Heart left ventricle (tissue), 16 donors: ENCODE measurements around the gene CD81. TPM values are rescaled to one million over a fixed set of nuclear protein-coding genes. Genes with fewer than 3 reads are reported as not detected.

ENCODE experiments used
- ATAC-seq, 4 donors: fragments of 200-7000 bp; cut with Tn5 transposase; one replicate each; pipeline ENCODE4 v1.9.1; 2020 to 2022; ENCODE audit warnings: moderate library complexity in 4 of 4, mild to moderate bottlenecking in 3 of 4, moderate number of reproducible peaks in 1 of 4
- DNase-seq, 5 donors: peaks; one replicate each; pipeline ENCODE4 v3.0.0-alpha.2; 2020
- H3K27ac ChIP-seq, 12 donors: fragments of 200-600 bp; sonication (generic) in 4 of 12; one replicate each; pipeline versions ENCODE4 v1.5.0 to v1.8.0; 2016 to 2022; ENCODE audit warnings: mild to moderate bottlenecking in 2 of 12
- H3K27me3 ChIP-seq, 9 donors: fragments of 200-600 bp; sonication (generic) in 2 of 9; one replicate each; pipeline versions ENCODE4 v1.5.1 to v1.8.0; 2016 to 2022; ENCODE audit warnings: mild to moderate bottlenecking in 3 of 9
- H3K36me3 ChIP-seq, 9 donors: fragments of 200-600 bp; sonication (generic) in 2 of 9; one replicate each; pipeline versions ENCODE4 v1.5.0 to v1.8.0; 2018 to 2022; ENCODE audit warnings: mild to moderate bottlenecking in 2 of 9
- H3K4me1 ChIP-seq, 12 donors: fragments of 200-600 bp; sonication (generic) in 4 of 12; one replicate each; pipeline versions ENCODE4 v1.5.0 to v1.8.0; 2016 to 2022; ENCODE audit warnings: mild to moderate bottlenecking in 3 of 12
- H3K4me3 ChIP-seq, 12 donors: fragments of 200-600 bp; sonication (generic) in 4 of 12; one replicate each; pipeline versions ENCODE4 v1.5.0 to v1.8.0; 2017 to 2022; ENCODE audit warnings: mild to moderate bottlenecking in 9 of 12, moderate library complexity in 4 of 12
- H3K9me3 ChIP-seq, 12 donors: fragments of 200-600 bp; sonication (generic) in 4 of 12; one replicate each; pipeline versions ENCODE4 v1.5.0 to v1.8.0; 2016 to 2022; ENCODE audit warnings: mild to moderate bottlenecking in 1 of 12
- POLR2A ChIP-seq, 2 donors: fragments of 450-650 bp; IDR thresholded peaks; one replicate each; pipeline ENCODE4 v1.6.1; 2017; ENCODE audit warnings: antibody characterized with exemption in 2 of 2, mild to moderate bottlenecking in 2 of 2, moderate library complexity in 2 of 2
- WGBS, 4 donors: extraction: QIAGEN DNeasy Blood & Tissue Kit in 2 of 4; methylation state at CpG; one replicate each; pipeline versions ENCODE4 v1.1.5 to v1.1.7; 2013 to 2018; 5-methylcytosine and 5-hydroxymethylcytosine counted together
- intact Hi-C, 10 donors: fragments of 100-400 bp; cut with DNase I; formaldehyde crosslinking; loops; one replicate each; pipeline versions ENCODE4 v1.11.1 to v1.14.2; 2022
- polyA plus RNA-seq, 2 donors: library from polyadenylated mRNA; stranded (reverse); fragments of 200-250 nt; gene quantifications; one replicate each; pipeline ENCODE4 v1.2.3, GENCODE V29; 2013
- total RNA-seq, 9 donors: library from RNA; depleted of rRNA in 2 of 9; stranded (reverse); fragments of >200 nt in 2 of 9; fragmentation: NEBNext Ultra II Directional in 3 of 9; extraction: Animal tissue kit (Norgen Biotek cat#: 25700) in 3 of 9; gene quantifications; one replicate each; pipeline versions ENCODE4 v1.1.0 to v1.2.4, GENCODE V29; 2016 to 2023
- TF ChIP-seq, protein P1 (sequence below), 12 donors: fragments of 200-600 bp; sonication (generic) in 4 of 12; IDR thresholded peaks; one replicate each; pipeline versions ENCODE4 v1.5.0 to v1.8.0; 2018 to 2022; ENCODE audit warnings: antibody characterized with exemption in 12 of 12, mild to moderate bottlenecking in 5 of 12
- donor health status: ischemic (EF 13 %, LVEDD 7.1; RV severe dilation, severe dysfunction).
- donor health status: healthy with polysubstance abuse.
- donor health status: DM: no; HTN: yes; CAD: no.
- donor health status: DM: no; HTN: no; CAD: no.
- donor health status: ischemic (EF 25% LVEDD 6.9; RV normal size, moderate dysfunction).
- donor health status: ischemic (EF 25% LVEDD 5.7; RV mildly dilated, moderate dysfunction).
- donor health status: healthy.
- donor health status: DM: yes; HTN: yes; CAD: no.
- donor health status: ischemic (EF 35%, LVEDD 5.7; RV mildly dilated, moderate dysfunction).
- donor health status: nonischemic (EF 11% LVEDD 7.7; RV severe dilation, severe dysfunction).
- donor health status: DM: yes; HTN: yes; CAD: no.
- donor health status: PGD.
- donor health status: ischemic (EF 29% LVEDD 5.4; RV normal size, mild dysfunction).
- donor health status: nonischemic (EF 23%, LVEDD 6.1; RV moderate dilation, normal function).

The CD81 gene
- total and polyA plus RNA-seq, 11 donors: 277 to 994 (median 518) TPM

- Histone ChIP-seq H3K36me3 (peaks cover 0 to 25% (median 19%) of the 10 kb centered on the region in 9 donors), H3K9me3 (no peaks in the 10 kb centered on the region), H3K4me1 (peaks cover 0 to 4% (median 2%) of the 10 kb centered on the region in 12 donors), H3K4me3 (no peak overlapping the region), H3K27ac (no peak overlapping the region), H3K27me3 (no peaks in the 10 kb centered on the region)
- DNase-seq: no peak
- TF ChIP-seq POLR2A (IDR thresholded peaks at IDR 0.05): no peak
- TF ChIP-seq, protein P1, sequence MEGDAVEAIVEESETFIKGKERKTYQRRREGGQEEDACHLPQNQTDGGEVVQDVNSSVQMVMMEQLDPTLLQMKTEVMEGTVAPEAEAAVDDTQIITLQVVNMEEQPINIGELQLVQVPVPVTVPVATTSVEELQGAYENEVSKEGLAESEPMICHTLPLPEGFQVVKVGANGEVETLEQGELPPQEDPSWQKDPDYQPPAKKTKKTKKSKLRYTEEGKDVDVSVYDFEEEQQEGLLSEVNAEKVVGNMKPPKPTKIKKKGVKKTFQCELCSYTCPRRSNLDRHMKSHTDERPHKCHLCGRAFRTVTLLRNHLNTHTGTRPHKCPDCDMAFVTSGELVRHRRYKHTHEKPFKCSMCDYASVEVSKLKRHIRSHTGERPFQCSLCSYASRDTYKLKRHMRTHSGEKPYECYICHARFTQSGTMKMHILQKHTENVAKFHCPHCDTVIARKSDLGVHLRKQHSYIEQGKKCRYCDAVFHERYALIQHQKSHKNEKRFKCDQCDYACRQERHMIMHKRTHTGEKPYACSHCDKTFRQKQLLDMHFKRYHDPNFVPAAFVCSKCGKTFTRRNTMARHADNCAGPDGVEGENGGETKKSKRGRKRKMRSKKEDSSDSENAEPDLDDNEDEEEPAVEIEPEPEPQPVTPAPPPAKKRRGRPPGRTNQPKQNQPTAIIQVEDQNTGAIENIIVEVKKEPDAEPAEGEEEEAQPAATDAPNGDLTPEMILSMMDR (IDR thresholded peaks at IDR 0.05): no peak
- 85 to 91% (median 88%) methylated on average over 13 to 24 of the region's 24 CpGs for WGBS, 4 donors
- intact Hi-C loops: no loop called here
- ATAC-seq: no peak
These were observed 29.8 kb downstream of the CD81 start for GRCh38 chr11:2406878-2407410.

- TF ChIP-seq POLR2A (IDR thresholded peaks at IDR 0.05): no peak
- H3K9me3 ChIP-seq: no peaks in the 10 kb centered on the region
- no peaks in the 10 kb centered on the region for H3K27me3 ChIP-seq
- H3K36me3 ChIP-seq: peaks cover 0 to 8% (median 3%) of the 10 kb centered on the region in 9 donors
- WGBS, 4 donors: 85 to 91% (median 87%) methylated on average over 5 to 11 of the region's 11 CpGs
- no peaks in the 10 kb centered on the region for H3K4me1 ChIP-seq
- no peak overlapping the region for H3K4me3 ChIP-seq
- DNase-seq (no peak), ATAC-seq (no peak)
- intact Hi-C loops: no loop called here
- no peak overlapping the region for H3K27ac ChIP-seq
These were observed 31.6 kb downstream of the CD81 start for GRCh38 chr11:2408671-2409070.

DNA sequence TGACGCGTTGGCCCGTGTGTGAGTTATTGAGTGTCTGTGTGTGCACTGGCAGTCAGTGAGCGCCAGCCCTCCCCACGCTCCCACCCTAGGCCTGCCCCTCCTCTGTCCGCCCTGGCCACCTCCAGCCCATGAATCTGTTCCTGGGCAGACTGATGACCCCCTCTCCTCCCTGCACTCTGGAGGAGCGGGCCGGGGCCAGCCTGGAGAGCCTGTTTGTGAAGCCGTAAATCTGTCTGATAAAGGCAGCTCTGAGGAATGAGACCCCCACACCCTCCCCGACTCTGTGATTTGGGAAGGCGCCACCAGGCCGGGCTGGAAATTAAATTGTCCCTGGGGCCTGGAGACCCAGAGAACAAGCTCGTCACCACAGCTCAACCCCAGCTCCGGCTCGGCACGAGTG lies 32.0 kb downstream of the CD81 start:
- H3K36me3 ChIP-seq: peaks cover 0 to 4% (median 0%) of the 10 kb centered on the region in 9 donors
- intact Hi-C loops: no loop called here
- H3K27me3 ChIP-seq: no peaks in the 10 kb centered on the region
- DNase-seq: no peak
- no peak overlapping the region for H3K27ac ChIP-seq
- no peak overlapping the region for H3K4me3 ChIP-seq
- H3K4me1 ChIP-seq: no peaks in the 10 kb centered on the region
- WGBS, 4 donors: 73 to 76% (median 75%) methylated on average over 11 to 16 of the region's 16 CpGs
- no peaks in the 10 kb centered on the region for H3K9me3 ChIP-seq
- no peak for ATAC-seq
- TF ChIP-seq POLR2A (IDR thresholded peaks at IDR 0.05): no peak
- TF ChIP-seq, protein P1 (IDR thresholded peaks at IDR 0.05): no peak

DNA sequence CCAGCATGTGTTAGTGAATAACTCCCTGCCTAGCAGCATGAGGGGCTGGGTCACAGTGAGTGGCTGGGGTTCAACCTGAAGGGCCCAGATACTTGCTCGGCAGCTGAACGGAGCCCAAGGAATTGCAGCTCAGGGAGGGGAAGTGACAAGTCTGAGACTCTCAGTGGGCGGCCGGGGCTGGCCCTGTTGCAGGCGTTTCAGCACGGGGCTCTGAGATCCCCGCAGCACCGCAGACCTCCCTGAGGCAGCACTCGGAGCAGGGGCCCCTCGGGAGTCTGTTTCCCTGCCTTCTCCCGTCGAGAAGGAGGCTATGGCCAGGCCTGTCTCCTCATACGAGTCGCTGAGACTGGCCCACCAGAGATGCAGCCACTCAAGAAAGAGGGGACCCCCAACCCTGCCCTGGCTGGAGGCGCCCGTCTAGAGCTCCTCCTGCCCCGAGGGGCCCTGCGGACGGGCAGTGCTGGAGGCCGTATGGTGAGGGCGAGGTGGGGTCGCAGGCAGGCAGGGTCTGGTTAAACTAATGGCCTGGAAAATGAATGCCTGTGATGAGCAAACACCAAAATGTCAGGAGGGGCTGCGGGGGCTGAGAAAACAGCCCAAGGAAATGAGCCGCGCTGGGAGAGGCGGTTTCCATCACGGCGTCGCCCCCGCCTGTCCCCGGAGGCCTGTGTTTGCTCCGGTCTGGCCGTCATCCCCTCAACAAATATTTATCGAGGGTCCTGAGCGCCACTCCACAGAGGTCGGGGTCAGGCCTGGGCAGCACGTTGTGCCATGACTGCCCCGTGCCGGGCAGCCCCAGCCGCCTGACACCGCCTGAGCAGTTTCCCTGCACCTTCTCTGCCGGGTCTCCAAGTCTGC lies 32.7 kb downstream of the CD81 start:
- WGBS, 4 donors: 51 to 60% (median 55%) methylated on average over 33 to 42 of the region's 42 CpGs
- Histone ChIP-seq H3K27me3 (no peaks in the 10 kb centered on the region), H3K27ac (no peak overlapping the region), H3K4me3 (no peak overlapping the region), H3K9me3 (no peaks in the 10 kb centered on the region), H3K36me3 (no peaks in the 10 kb centered on the region), H3K4me1 (no peaks in the 10 kb centered on the region)
- TF ChIP-seq, protein P1 (IDR thresholded peaks at IDR 0.05): no peak
- TF ChIP-seq POLR2A (IDR thresholded peaks at IDR 0.05): no peak
- ATAC-seq (no peak), DNase-seq (no peak)
- intact Hi-C loops: no loop called here
